H1 (cell line): ENCODE data around the gene RAB40B. TPM values are rescaled to one million over a fixed set of nuclear protein-coding genes. Genes with fewer than 3 reads are reported as not detected.

Source experiments
- CTCF ChIA-PET: fragments of 300-600 bp; sonication (Branson Sonifier 250); formaldehyde crosslinking; loops from one replicate; lab custom pipeline; 2021; ENCODE audit not compliant: partially characterized antibody; lab: Charles Lee
- POLR2A ChIA-PET: fragments of 300-600 bp; sonication (Branson Sonifier 250); formaldehyde crosslinking; loops from one replicate; lab custom pipeline; 2021; ENCODE audit warnings: inconsistent platforms; ENCODE audit not compliant: partially characterized antibody; lab: Charles Lee
- DNase-seq, 2 experiments: peaks; one replicate each; pipeline versions ENCODE4 v3.0.0 to v3.0.0-alpha.2; 2010 to 2022; ENCODE audit warnings: low spot score in 2 of 2, low read depth in 1 of 2, mixed read lengths in 1 of 2
- FAIRE-seq: peaks from 2 replicates; lab custom pipeline; 2011; peaks lifted over from hg19 to GRCh38; lab: Jason Lieb, UNC
- H2AFZ ChIP-seq: 2 replicates; pipeline ENCODE4 v1.8.1; 2012; ENCODE audit warnings: low read length, inconsistent platforms
- H2AK5ac ChIP-seq: 2 replicates; pipeline ENCODE4 v1.6.1; 2013; ENCODE audit warnings: low read depth, low read length
- H2BK120ac ChIP-seq: replicated peaks from 2 replicates; pipeline ENCODE3; 2013; ENCODE audit warnings: low read depth, low read length, inconsistent platforms
- H2BK12ac ChIP-seq: 2 replicates; pipeline ENCODE4 v1.6.1; 2013; ENCODE audit warnings: low read depth, low read length
- H2BK15ac ChIP-seq: 2 replicates; pipeline ENCODE4 v1.6.1; 2013; ENCODE audit warnings: low read length
- H2BK20ac ChIP-seq: 2 replicates; pipeline ENCODE4 v1.6.1; 2013; ENCODE audit warnings: low read length
- H2BK5ac ChIP-seq: 2 replicates; pipeline ENCODE4 v1.6.1; 2013; ENCODE audit warnings: low read depth, low read length
- H3K14ac ChIP-seq: 2 replicates; pipeline ENCODE4 v1.6.1; 2013; ENCODE audit warnings: inconsistent platforms; ENCODE audit not compliant: insufficient read length
- H3K18ac ChIP-seq: 2 replicates; pipeline ENCODE4 v1.6.1; 2013; ENCODE audit warnings: low read length; ENCODE audit errors: extremely low read depth
- H3K23ac ChIP-seq: 2 replicates; pipeline ENCODE4 v1.6.1; 2013; ENCODE audit warnings: inconsistent platforms; ENCODE audit not compliant: insufficient read length
- H3K23me2 ChIP-seq: 2 replicates; pipeline ENCODE4 v1.6.1; 2013; ENCODE audit warnings: low read depth, low read length
- H3K27ac ChIP-seq: 2 replicates; pipeline ENCODE4 v1.6.1; 2011; ENCODE audit warnings: low read depth, low read length, inconsistent platforms
- H3K27me3 ChIP-seq, 4 experiments: replicated peaks in 1 of 4; 1 replicate in 1 of 4; 2 replicates in 3 of 4; pipeline versions ENCODE4 v1.6.1 to v1.8.1; 2011 to 2013; ENCODE audit warnings: low read length in 3 of 4, mild to moderate bottlenecking in 3 of 4, inconsistent platforms in 2 of 4, mixed read lengths in 2 of 4, moderate library complexity in 1 of 4; ENCODE audit not compliant: control insufficient read depth in 3 of 4, insufficient read depth in 3 of 4; ENCODE audit errors: extremely low read depth in 1 of 4
- H3K36me3 ChIP-seq, 4 experiments: 2 replicates each; pipeline versions ENCODE4 v1.6.1 to v1.8.1; 2011 to 2013; ENCODE audit warnings: mild to moderate bottlenecking in 4 of 4, low read length in 3 of 4, moderate library complexity in 2 of 4, control low read depth in 1 of 4, inconsistent platforms in 1 of 4; ENCODE audit not compliant: insufficient read depth in 4 of 4, control insufficient read depth in 2 of 4
- H3K4ac ChIP-seq: replicated peaks from 2 replicates; pipeline ENCODE3; 2013; ENCODE audit warnings: low read length, low read depth, mixed read lengths, inconsistent platforms; ENCODE audit not compliant: insufficient read length
- H3K4me1 ChIP-seq, 4 experiments: replicated peaks in 1 of 4; 1 replicate in 1 of 4; 2 replicates in 3 of 4; pipeline versions ENCODE4 v1.6.1 to v1.8.1; 2011 to 2013; ENCODE audit warnings: low read length in 3 of 4, inconsistent platforms in 2 of 4, mixed read lengths in 1 of 4; ENCODE audit not compliant: insufficient read depth in 4 of 4, control insufficient read depth in 3 of 4
- H3K4me2 ChIP-seq, 2 experiments: 2 replicates each; pipeline versions ENCODE4 v1.6.1 to v1.8.1; 2011 to 2013; ENCODE audit warnings: low read depth in 2 of 2, low read length in 2 of 2, control low read depth in 1 of 2, inconsistent platforms in 1 of 2, mild to moderate bottlenecking in 1 of 2; ENCODE audit not compliant: insufficient read depth in 1 of 2
- H3K4me3 ChIP-seq, 4 experiments: fragments of 200-600, 300-600 bp in 1 of 4; sonication (generic), shearing (Covaris generic), sonication (Bioruptor Twin) in 1 of 4; 2 replicates each; pipeline versions ENCODE4 v1.5.1 to v1.8.1; 2011 to 2016; ENCODE audit warnings: low read length in 4 of 4, low read depth in 3 of 4, control low read depth in 2 of 4, inconsistent platforms in 2 of 4, mild to moderate bottlenecking in 2 of 4, mixed read lengths in 1 of 4, moderate library complexity in 1 of 4; ENCODE audit not compliant: insufficient read depth in 2 of 4; ENCODE audit errors: extremely low read depth in 1 of 4
- H3K56ac ChIP-seq: replicated peaks from 2 replicates; pipeline ENCODE3; 2013; ENCODE audit warnings: low read depth, mild to moderate bottlenecking, mixed read lengths, low read length, inconsistent platforms; ENCODE audit not compliant: insufficient read length
- H3K79me1 ChIP-seq: 2 replicates; pipeline ENCODE4 v1.6.1; 2013; ENCODE audit warnings: low read depth, low read length, control low read depth
- H3K79me2 ChIP-seq, 2 experiments: 2 replicates each; pipeline versions ENCODE4 v1.6.1 to v1.8.1; 2012 to 2013; ENCODE audit warnings: low read length in 2 of 2, mild to moderate bottlenecking in 2 of 2, inconsistent platforms in 1 of 2; ENCODE audit not compliant: insufficient read depth in 2 of 2, control insufficient read depth in 1 of 2
- H3K9ac ChIP-seq, 4 experiments: replicated peaks in 1 of 4; 1 replicate in 1 of 4; 2 replicates in 3 of 4; pipeline versions ENCODE4 v1.6.1 to v1.8.1; 2011 to 2013; ENCODE audit warnings: low read depth in 3 of 4, low read length in 3 of 4, control low read depth in 2 of 4, mild to moderate bottlenecking in 2 of 4, moderate library complexity in 2 of 4, inconsistent platforms in 1 of 4; ENCODE audit errors: extremely low read depth in 1 of 4
- H3K9me3 ChIP-seq, 2 experiments: 2 replicates each; pipeline versions ENCODE4 v1.6.1 to v1.8.1; 2012 to 2013; ENCODE audit warnings: mild to moderate bottlenecking in 2 of 2, moderate library complexity in 2 of 2, control low read depth in 1 of 2, inconsistent platforms in 1 of 2, low read depth in 1 of 2, low read length in 1 of 2, mixed read lengths in 1 of 2; ENCODE audit not compliant: insufficient read depth in 2 of 2
- H4K20me1 ChIP-seq, 2 experiments: replicated peaks in 1 of 2; 2 replicates each; pipeline versions ENCODE3 to v1.8.1; 2011 to 2013; ENCODE audit warnings: inconsistent platforms in 2 of 2, low read length in 2 of 2, mild to moderate bottlenecking in 1 of 2; ENCODE audit not compliant: insufficient read depth in 2 of 2, control insufficient read depth in 1 of 2
- H4K5ac ChIP-seq: 2 replicates; pipeline ENCODE4 v1.6.1; 2013; ENCODE audit warnings: low read length, low read depth, mixed read lengths, inconsistent platforms; ENCODE audit not compliant: insufficient read length
- H4K8ac ChIP-seq: 2 replicates; pipeline ENCODE4 v1.8.0; 2013; ENCODE audit warnings: mild to moderate bottlenecking, moderate library complexity, low read length, inconsistent platforms; ENCODE audit not compliant: insufficient read depth; ENCODE audit errors: extremely low read depth
- H4K91ac ChIP-seq: replicated peaks from 2 replicates; pipeline ENCODE3; 2013; ENCODE audit warnings: low read length, mixed read lengths, inconsistent platforms; ENCODE audit not compliant: insufficient read length
- EP300 ChIP-seq, 2 experiments: IDR thresholded peaks; 1 replicate in 1 of 2; 2 replicates in 1 of 2; pipeline ENCODE4 v1.6.1; 2011 to 2012; ENCODE audit warnings: low read depth in 2 of 2, low read length in 2 of 2, mild to moderate bottlenecking in 2 of 2, borderline replicate concordance in 1 of 2, inconsistent platforms in 1 of 2, moderate library complexity in 1 of 2
- KDM1A ChIP-seq: fragments of 200-600, 300-600 bp; sonication (generic); IDR thresholded peaks from 2 replicates; pipeline ENCODE4 v1.7.1; 2016; ENCODE audit warnings: mild to moderate bottlenecking, low read length, borderline replicate concordance
- MAFK ChIP-seq: IDR thresholded peaks from 2 replicates; pipeline ENCODE4 v1.6.1; 2012; ENCODE audit warnings: low read depth, mild to moderate bottlenecking, improper control_type of control experiment, low read length
- POLR2AphosphoS5 ChIP-seq: IDR thresholded peaks from 2 replicates; pipeline ENCODE4 v1.6.1; 2011; ENCODE audit warnings: low read depth, low read length
- SAP30 ChIP-seq: fragments of 300-600 bp; sonication (generic); IDR thresholded peaks from 2 replicates; pipeline ENCODE4 v1.7.1; 2012; ENCODE audit warnings: low read length, moderate library complexity, mild to moderate bottlenecking, inconsistent platforms; ENCODE audit not compliant: insufficient read depth, insufficient replicate concordance
- SIN3A ChIP-seq, 2 experiments: IDR thresholded peaks in 1 of 2; conservative IDR thresholded peaks in 1 of 2; 2 replicates each; pipeline ENCODE4 v1.6.1; 2011 to 2012; ENCODE audit warnings: low read length in 2 of 2, improper control_type of control experiment in 1 of 2, low read depth in 1 of 2, mild to moderate bottlenecking in 1 of 2
- WGBS, 2 experiments: shearing (Covaris generic) in 1 of 2; methylation state at CpG; one replicate each; pipeline versions ENCODE4 v1.1.6 to v1.1.7; 2013 to 2015; ENCODE audit warnings: low lambda C conversion rate in 2 of 2, mixed read lengths in 2 of 2, inconsistent platforms in 1 of 2, low coverage in 1 of 2, missing lambda C conversion rate in 1 of 2; ENCODE audit not compliant: insufficient replicate concordance in 2 of 2, insufficient coverage in 1 of 2, insufficient read length in 1 of 2; ENCODE audit errors: extremely low coverage in 1 of 2, missing lambda C conversion rate in 1 of 2; 5-methylcytosine and 5-hydroxymethylcytosine counted together
- polyA plus RNA-seq, 7 experiments: library from polyadenylated mRNA; depleted of rRNA in 3 of 7; stranded (reverse) in 5 of 7; unstranded in 2 of 7; fragments of >200 nt in 5 of 7; fragments of 200-250 nt in 2 of 7; gene quantifications; 1 replicate in 5 of 7; 2 replicates in 1 of 7; 4 replicates in 1 of 7; pipeline versions ENCODE4 v1.2.1 to v1.2.3, GENCODE V29; 2011 to 2013; ENCODE audit warnings: missing spikeins in 2 of 7, mixed read lengths in 2 of 7
- total RNA-seq: library from RNA; stranded (reverse); fragmentation: NEBNext Ultra II Directional; extraction: Animal tissue kit (Norgen Biotek cat#: 25700); gene quantifications from 2 replicates; pipeline ENCODE4 v1.2.1, GENCODE V29; 2021
- TF ChIP-seq, protein P1 (sequence below), 3 experiments: IDR thresholded peaks; 1 replicate in 2 of 3; 2 replicates in 1 of 3; pipeline versions ENCODE4 v1.5.1 to v1.6.1; 2011; ENCODE audit warnings: low read length in 3 of 3, mild to moderate bottlenecking in 3 of 3, inconsistent platforms in 2 of 3, low read depth in 1 of 3, moderate library complexity in 1 of 3; ENCODE audit not compliant: insufficient read depth in 1 of 3; ENCODE audit errors: control extremely low read depth in 1 of 3

The RAB40B gene
- total and polyA plus RNA-seq, 2 of the 8 experiments (the other 6 are each of a cell fraction or from before 2014, with no cell fraction given), result 3.1 to 4.6 TPM

DNA sequence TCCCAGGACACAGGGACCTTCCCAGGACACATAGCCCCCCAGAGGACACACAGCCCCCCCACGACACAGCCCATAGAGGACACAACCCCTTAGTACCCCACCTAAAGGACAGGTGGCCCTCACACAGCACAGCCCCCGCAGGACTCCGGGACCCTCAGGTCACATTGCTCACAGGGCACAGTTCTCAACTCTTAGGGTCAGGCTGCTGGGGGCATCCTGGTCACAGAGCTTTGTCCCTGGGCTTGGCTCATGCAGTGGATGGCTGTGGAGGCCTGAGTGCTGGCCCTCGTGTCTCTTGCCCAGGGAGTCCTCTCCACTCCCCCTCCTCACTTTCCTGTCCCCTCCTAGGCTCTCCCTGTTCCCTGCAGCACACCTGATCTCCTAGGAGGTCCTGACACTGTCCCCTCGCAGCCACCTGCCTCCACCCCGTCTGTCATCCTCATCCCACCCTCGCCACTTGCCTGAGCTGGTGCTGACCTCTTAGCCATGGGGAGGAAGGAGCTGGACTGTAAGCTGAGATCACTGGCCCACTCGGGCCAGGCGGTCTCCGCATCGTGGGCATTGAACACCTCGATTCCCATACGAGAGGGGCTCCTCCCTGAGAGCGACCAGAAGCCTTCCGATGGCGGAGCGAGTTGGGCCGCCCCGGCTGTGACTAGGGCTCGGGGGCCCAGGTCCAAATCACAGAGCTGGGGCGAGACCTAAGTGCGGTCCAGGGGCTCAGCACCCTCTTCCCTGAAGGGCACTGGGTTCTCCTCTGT is 48.8 kb downstream of the RAB40B start:
- no peak for FAIRE-seq
- CTCF ChIA-PET, result interaction anchor here (1.0 to 1.4 kb wide), 2 partner anchors 8 to 18 kb away, joined by 3 to 4 read pairs; no protein-coding TSS in a partner anchor
- Histone ChIP-seq H4K8ac (peak overlapping the region; percentile 80), H2BK15ac (no peak overlapping the region), H2BK12ac (peak overlapping the region; percentile 19; the same call in 1 of the 2 replicates), H3K23me2 (peaks cover 6% of the 10 kb centered on the region; the same call in 1 of the 2 replicates), H3K79me1 (no peaks in the 10 kb centered on the region; the same call in 1 of the 2 replicates), H4K91ac (no peak overlapping the region), H3K4me1 (peaks cover 0 to 8% (median 3%) of the 10 kb centered on the region in 4 experiments; a peak in 5 of 7 replicates), H2BK5ac (no peak overlapping the region), H3K9ac (0 out of 7 replicates have a peak overlapping the region, but pooled peaks of 1 of the 4 experiments have one; percentile 0), H3K56ac (no peak overlapping the region), H3K9me3 (no peaks in the 10 kb centered on the region), H3K4me2 (no peak overlapping the region; a peak in 1 of 4 replicates), H3K4me3 (no peak overlapping the region), H2BK120ac (no peak overlapping the region), H3K23ac (no peak overlapping the region), H3K79me2 (peaks cover 16 to 31% of the 10 kb centered on the region in 2 experiments), H2AK5ac (no peak overlapping the region), H4K20me1 (peaks cover 7% of the 10 kb centered on the region in 2 experiments), H3K27ac (no peak overlapping the region), H3K36me3 (no peaks in the 10 kb centered on the region), H2BK20ac (no peak overlapping the region), H3K4ac (no peak overlapping the region), H2AFZ (no peak overlapping the region), H3K27me3 (no peaks in the 10 kb centered on the region; a peak in 1 of 7 replicates), H4K5ac (no peak overlapping the region), H3K18ac (no peak overlapping the region), H3K14ac (no peak overlapping the region)
- WGBS, 2 experiments, result 94% methylated on average over 22 of the region's 22 CpGs; no CpG with 5 or more reads in 1 of the 2 experiments
- POLR2A ChIA-PET, result interaction anchor here (0.6 kb wide), 1 partner anchor 101 kb away, joined by 3 read pairs; no protein-coding TSS in a partner anchor
- no peak for DNase-seq
- TF ChIP-seq SIN3A (conservative IDR thresholded peaks at IDR 0.05 in 1 of 2, IDR thresholded peaks at IDR 0.05 in 1 of 2; ENCODE audit: low read depth in 1 of 2, low read length in 2 of 2) (no peak), MAFK (no peak), POLR2AphosphoS5 (no peak), EP300 (IDR thresholded peaks at IDR 0.05; ENCODE audit: borderline replicate concordance in 1 of 2, low read depth in 2 of 2, low read length in 2 of 2) (no peak), KDM1A (no peak), SAP30 (no peak)
- TF ChIP-seq, protein P1, sequence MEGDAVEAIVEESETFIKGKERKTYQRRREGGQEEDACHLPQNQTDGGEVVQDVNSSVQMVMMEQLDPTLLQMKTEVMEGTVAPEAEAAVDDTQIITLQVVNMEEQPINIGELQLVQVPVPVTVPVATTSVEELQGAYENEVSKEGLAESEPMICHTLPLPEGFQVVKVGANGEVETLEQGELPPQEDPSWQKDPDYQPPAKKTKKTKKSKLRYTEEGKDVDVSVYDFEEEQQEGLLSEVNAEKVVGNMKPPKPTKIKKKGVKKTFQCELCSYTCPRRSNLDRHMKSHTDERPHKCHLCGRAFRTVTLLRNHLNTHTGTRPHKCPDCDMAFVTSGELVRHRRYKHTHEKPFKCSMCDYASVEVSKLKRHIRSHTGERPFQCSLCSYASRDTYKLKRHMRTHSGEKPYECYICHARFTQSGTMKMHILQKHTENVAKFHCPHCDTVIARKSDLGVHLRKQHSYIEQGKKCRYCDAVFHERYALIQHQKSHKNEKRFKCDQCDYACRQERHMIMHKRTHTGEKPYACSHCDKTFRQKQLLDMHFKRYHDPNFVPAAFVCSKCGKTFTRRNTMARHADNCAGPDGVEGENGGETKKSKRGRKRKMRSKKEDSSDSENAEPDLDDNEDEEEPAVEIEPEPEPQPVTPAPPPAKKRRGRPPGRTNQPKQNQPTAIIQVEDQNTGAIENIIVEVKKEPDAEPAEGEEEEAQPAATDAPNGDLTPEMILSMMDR (IDR thresholded peaks at IDR 0.05; ENCODE audit: control extremely low read depth in 1 of 3, insufficient read depth in 1 of 3, low read depth in 1 of 3, low read length in 3 of 3), result no peak
